Measurements from ENCODE around the gene CDCA8. TPM values are rescaled to one million over a fixed set of nuclear protein-coding genes. Genes with fewer than 3 reads are reported as not detected.

The CDCA8 gene
- total and polyA plus RNA-seq, 9 of the 15 experiments (the other 6 are each of a cell fraction or from before 2014, with no cell fraction given), result 26.4 to 148 (median 81.8) TPM

GRCh38 chr1:37673920-37674319, 18.4 kb upstream of the CDCA8 start:
- in situ Hi-C loops (cut with MboI), result no loop called here

More at GRCh38 chr1:37673920-37674319, 18.4 kb upstream of the CDCA8 start:
- Histone ChIP-seq H2AFZ (ENCODE audit: low read depth, low read length) (no peak overlapping the region), H3K4me2 (ENCODE audit: insufficient read depth, low read length) (no peak overlapping the region), H3K27ac (ENCODE audit: extremely low read depth, low read depth, low read length) (no peak overlapping the region), H3K4me3 (no peak overlapping the region), H3K79me2 (ENCODE audit: control insufficient read depth, insufficient read depth, low read length) (no peaks in the 10 kb centered on the region), H3K9ac (ENCODE audit: insufficient read depth in 1 of 2, low read depth in 2 of 2, low read length in 2 of 2) (no peak overlapping the region), H3K36me3 (ENCODE audit: control insufficient read depth, insufficient read depth, low read length) (no peaks in the 10 kb centered on the region), H3K9me1 (ENCODE audit: control insufficient read depth, insufficient read depth, low read length) (no peaks in the 10 kb centered on the region), H3K27me3 (ENCODE audit: control insufficient read depth in 2 of 2, insufficient read depth in 2 of 2, low read length in 2 of 2) (peaks cover 39 to 56% of the 10 kb centered on the region in 2 experiments), H4K20me1 (replicated peaks; ENCODE audit: control insufficient read depth, insufficient read depth, low read length) (peaks cover 3% of the 10 kb centered on the region; the same call in 1 of the 2 replicates), H3K9me3 (replicated peaks; ENCODE audit: control insufficient read depth, insufficient read depth, low read depth, low read length) (no peaks in the 10 kb centered on the region), H3K4me1 (replicated peaks in 1 of 2; ENCODE audit: control insufficient read depth in 2 of 2, insufficient read depth in 2 of 2, low read length in 2 of 2) (no peaks in the 10 kb centered on the region; a peak in 1 of 5 replicates)
- ATAC-seq (peak; percentile 75), DNase-seq (ENCODE audit: extremely low read depth in 1 of 4, low spot score in 3 of 4) (peak; percentile 27 to 39 (median 35)), FAIRE-seq (no peak)
- CTCF ChIA-PET (ENCODE audit: low intra/inter-chr PET ratio), result no interaction called here
- intact Hi-C loops (cut with micrococcal nuclease), result no loop called here
- TF ChIP-seq ZNF551 (CRISPR knock-in tag; IDR thresholded peaks at IDR 0.05), result no peak
- TF ChIP-seq ATF2 (CRISPR knock-in tag; IDR thresholded peaks at IDR 0.05), result 0 out of 2 replicates have a peak, but pooled peaks have one; percentile 21
- POLR2A ChIA-PET, result interaction anchor here (0.7 to 1.6 kb wide), 6 partner anchors 8 to 199 kb away, joined by 3 to 6 read pairs (median 3); partner anchors contain the start of gene ZC3H12A
- WGBS (ENCODE audit: insufficient coverage, low coverage, missing lambda C conversion rate), result 9% methylated on average over 10 of the region's 10 CpGs
- BruUV-seq (replicated peaks), result no TSS peak

All from K562 (cell line).